B cell (primary cell): ENCODE data around the gene RPH3AL.

Source experiments
- EZH2 ChIP-seq: IDR thresholded peaks from 2 replicates; pipeline ENCODE4 v1.6.1; 2012; ENCODE audit warnings: borderline replicate concordance, low read depth, mild to moderate bottlenecking, moderate library complexity, low read length; ENCODE audit not compliant: insufficient read depth, poor library complexity, severe bottlenecking
- TF ChIP-seq, protein P1 (sequence below): fragments of 200-600 bp; IDR thresholded peaks from one replicate; pipeline ENCODE4 v1.8.0; 2022; ENCODE audit warnings: antibody characterized with exemption, mild to moderate bottlenecking

DNA sequence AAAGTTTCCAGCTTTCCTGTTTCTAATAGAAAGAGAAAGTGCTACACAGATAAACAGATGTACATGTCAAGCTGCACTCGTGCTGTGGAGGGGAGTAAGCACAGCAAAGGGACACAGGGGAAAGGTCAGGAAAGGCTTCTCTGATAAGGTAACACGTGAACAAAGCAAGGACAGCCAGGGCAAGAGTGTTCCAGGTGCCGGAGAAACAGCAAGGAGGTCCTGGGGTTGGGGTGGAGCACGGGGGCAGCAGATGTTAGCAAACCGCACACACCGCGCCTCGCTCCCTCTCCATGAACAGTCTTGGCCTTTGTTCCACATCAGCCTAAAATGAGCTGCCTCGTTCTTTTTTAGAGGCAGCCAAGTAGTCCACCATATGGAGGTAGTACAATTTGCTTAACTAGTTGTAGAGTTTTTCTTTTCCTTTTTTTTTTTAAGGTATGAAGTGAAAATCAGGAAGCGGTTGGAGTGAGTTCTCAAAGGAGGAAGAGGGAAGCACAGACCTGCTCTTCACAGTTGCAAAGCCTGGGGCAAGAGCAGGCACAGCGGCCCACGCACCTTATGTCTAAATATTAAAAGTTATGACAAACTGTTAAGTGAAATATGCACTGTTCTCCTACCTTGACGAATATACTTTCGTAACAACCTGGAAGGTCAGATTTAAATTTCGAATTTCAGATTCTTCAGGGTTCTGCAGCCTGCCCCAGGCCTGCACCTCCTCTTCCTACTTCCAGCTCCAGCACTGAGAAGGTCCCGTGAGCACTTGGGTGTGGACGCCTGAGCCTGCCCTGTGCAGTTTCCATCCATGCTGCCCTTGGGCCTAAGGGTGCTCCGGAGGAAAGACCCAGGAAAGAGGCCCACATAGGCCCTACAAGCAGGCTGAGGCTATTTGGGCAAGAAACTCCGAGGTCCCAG, 41.5 kb upstream of the RPH3AL start:
- TF ChIP-seq, protein P1, sequence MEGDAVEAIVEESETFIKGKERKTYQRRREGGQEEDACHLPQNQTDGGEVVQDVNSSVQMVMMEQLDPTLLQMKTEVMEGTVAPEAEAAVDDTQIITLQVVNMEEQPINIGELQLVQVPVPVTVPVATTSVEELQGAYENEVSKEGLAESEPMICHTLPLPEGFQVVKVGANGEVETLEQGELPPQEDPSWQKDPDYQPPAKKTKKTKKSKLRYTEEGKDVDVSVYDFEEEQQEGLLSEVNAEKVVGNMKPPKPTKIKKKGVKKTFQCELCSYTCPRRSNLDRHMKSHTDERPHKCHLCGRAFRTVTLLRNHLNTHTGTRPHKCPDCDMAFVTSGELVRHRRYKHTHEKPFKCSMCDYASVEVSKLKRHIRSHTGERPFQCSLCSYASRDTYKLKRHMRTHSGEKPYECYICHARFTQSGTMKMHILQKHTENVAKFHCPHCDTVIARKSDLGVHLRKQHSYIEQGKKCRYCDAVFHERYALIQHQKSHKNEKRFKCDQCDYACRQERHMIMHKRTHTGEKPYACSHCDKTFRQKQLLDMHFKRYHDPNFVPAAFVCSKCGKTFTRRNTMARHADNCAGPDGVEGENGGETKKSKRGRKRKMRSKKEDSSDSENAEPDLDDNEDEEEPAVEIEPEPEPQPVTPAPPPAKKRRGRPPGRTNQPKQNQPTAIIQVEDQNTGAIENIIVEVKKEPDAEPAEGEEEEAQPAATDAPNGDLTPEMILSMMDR, result no peak
- no peak for TF ChIP-seq EZH2
